Measurements from ENCODE around the gene VPS13C. TPM values are rescaled to one million over a fixed set of nuclear protein-coding genes. Genes with fewer than 3 reads are reported as not detected.

Gene VPS13C
- total RNA-seq, 1 experiment from 2014 or later: 47.3 TPM

- intact Hi-C loops (cut with micrococcal nuclease; ENCODE audit: unreplicated experiment): no loop called here
- Histone ChIP-seq H3K27ac (ENCODE audit: low read length) (no peak overlapping the region), H3K4me3 (ENCODE audit: low read depth in 2 of 2, low read length in 2 of 2) (no peak overlapping the region), H3K27me3 (ENCODE audit: control insufficient read depth, insufficient read depth, low read length) (peaks cover 3% of the 10 kb centered on the region; the same call in 1 of the 2 replicates), H3K36me3 (ENCODE audit: control insufficient read depth, insufficient read depth, low read length) (no peaks in the 10 kb centered on the region), H3K4me1 (ENCODE audit: control insufficient read depth, insufficient read depth, low read length) (no peaks in the 10 kb centered on the region), H3K9me3 (ENCODE audit: control insufficient read depth, insufficient read depth, low read depth, low read length) (no peaks in the 10 kb centered on the region)
- ATAC-seq: no peak
- ChIA-PET CTCF (interaction anchor here (1.2 kb wide), 1 partner anchor 15 kb away, joined by 3 read pairs; no protein-coding TSS in a partner anchor), POLR2A (no interaction called here)
- in situ Hi-C loops (cut with HindIII; ENCODE audit: low pct_unique_long_range_greater_than_20kb, low sequenced_read_pairs): no loop called here
- no peak for TF ChIP-seq SIN3A (IDR thresholded peaks at IDR 0.05; ENCODE audit: borderline replicate concordance, insufficient read depth, low read depth, low read length)
- no peak for TF ChIP-seq CTCF (IDR thresholded peaks at IDR 0.05)
- TF ChIP-seq TCF7L2 (IDR thresholded peaks at IDR 0.05; ENCODE audit: low read depth, low read length): no peak
- TF ChIP-seq REST (IDR thresholded peaks at IDR 0.05; ENCODE audit: insufficient read depth in 1 of 2, low read depth in 2 of 2, low read length in 1 of 2): no peak
- no peak for TF ChIP-seq POLR2AphosphoS5 (IDR thresholded peaks at IDR 0.05; ENCODE audit: low read depth, low read length)
- no TSS peak for BruUV-seq (replicated peaks)
- DNase-seq (ENCODE audit: low read depth, low spot score): no peak
Measured at GRCh38 chr15:61818801-61819200, 241.4 kb downstream of the VPS13C start.

- no peak for ATAC-seq
- TF ChIP-seq TCF7L2 (IDR thresholded peaks at IDR 0.05; ENCODE audit: low read depth, low read length): no peak
- TF ChIP-seq REST (IDR thresholded peaks at IDR 0.05; ENCODE audit: insufficient read depth in 1 of 2, low read depth in 2 of 2, low read length in 1 of 2): no peak
- TF ChIP-seq SIN3A (IDR thresholded peaks at IDR 0.05; ENCODE audit: borderline replicate concordance, insufficient read depth, low read depth, low read length): no peak
- no peak for TF ChIP-seq CTCF (IDR thresholded peaks at IDR 0.05)
- TF ChIP-seq POLR2AphosphoS5 (IDR thresholded peaks at IDR 0.05; ENCODE audit: low read depth, low read length): no peak
- no TSS peak for BruUV-seq (replicated peaks)
- H3K27ac ChIP-seq (ENCODE audit: low read length): no peak overlapping the region
- POLR2A ChIA-PET: no interaction called here
- CTCF ChIA-PET: interaction anchor here (0.6 kb wide), 1 partner anchor 780 kb away, joined by 3 read pairs; no protein-coding TSS in a partner anchor
- H3K9me3 ChIP-seq (ENCODE audit: control insufficient read depth, insufficient read depth, low read depth, low read length): no peaks in the 10 kb centered on the region
- intact Hi-C loops (cut with micrococcal nuclease; ENCODE audit: unreplicated experiment) (no loop called here), in situ Hi-C loops (cut with HindIII; ENCODE audit: low pct_unique_long_range_greater_than_20kb, low sequenced_read_pairs) (no loop called here)
- DNase-seq (ENCODE audit: low read depth, low spot score): no peak
- H3K4me1 ChIP-seq (ENCODE audit: control insufficient read depth, insufficient read depth, low read length): no peaks in the 10 kb centered on the region
- H3K36me3 ChIP-seq (ENCODE audit: control insufficient read depth, insufficient read depth, low read length): no peaks in the 10 kb centered on the region
- no peak overlapping the region for H3K4me3 ChIP-seq (ENCODE audit: low read depth in 2 of 2, low read length in 2 of 2)
- H3K27me3 ChIP-seq (ENCODE audit: control insufficient read depth, insufficient read depth, low read length): peaks cover 3% of the 10 kb centered on the region; the same call in 1 of the 2 replicates
Measured at GRCh38 chr15:61816856-61817255, 243.4 kb downstream of the VPS13C start.
